Measurements from ENCODE around the gene TCN2. TPM values are rescaled to one million over a fixed set of nuclear protein-coding genes. Genes with fewer than 3 reads are reported as not detected.
A peak's percentile ranks its signal among the peaks of the same experiment; 100 is the strongest.

The TCN2 gene
- total and polyA plus RNA-seq, 9 of the 15 experiments (the other 6 are each of a cell fraction or from before 2014, with no cell fraction given): 0.88 to 5.4 (median 1.7) TPM

DNA sequence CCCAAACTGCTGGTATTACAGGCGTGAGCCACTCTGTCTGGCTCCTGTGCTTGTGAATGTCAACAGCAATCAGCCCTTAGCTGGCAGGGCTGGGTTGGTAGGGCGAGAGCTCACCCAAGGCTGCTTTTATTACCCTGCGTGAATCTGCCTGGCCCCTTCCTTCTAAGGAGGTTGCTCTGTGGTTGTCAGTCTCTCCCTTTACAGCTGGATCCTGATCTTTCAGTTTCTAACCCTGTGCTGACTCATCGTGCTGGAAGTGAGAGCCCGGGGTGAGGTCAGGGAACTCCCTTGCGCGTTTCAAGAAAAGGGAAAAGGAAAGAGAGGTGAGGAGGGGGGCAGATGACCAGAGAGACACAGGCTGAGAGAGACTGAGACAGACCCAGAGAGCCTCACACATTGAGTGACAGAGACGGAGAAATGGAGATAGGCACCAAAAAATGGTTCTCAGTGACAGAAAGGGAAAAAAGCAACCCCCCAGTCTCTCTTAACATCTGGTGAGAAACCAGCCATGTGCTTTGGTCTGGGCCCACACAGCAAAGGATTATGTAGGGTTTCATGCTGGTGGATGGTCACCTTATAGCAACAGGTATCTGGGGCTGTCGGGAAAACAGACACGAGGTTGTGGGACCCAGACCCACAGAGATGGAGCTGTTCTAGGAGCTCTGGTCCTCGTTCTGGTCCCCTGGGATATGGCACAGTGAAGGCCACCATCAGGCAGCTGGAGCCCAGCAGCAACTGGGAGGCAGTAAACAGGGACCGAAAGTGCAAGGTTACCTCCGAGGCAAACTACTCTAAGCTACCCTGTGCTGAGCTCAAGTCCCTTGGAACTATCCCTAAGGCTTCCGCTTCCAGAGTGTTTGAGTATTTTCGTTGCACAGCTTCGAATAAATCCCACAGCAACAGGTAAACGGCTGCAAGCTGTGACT is 2.5 kb downstream of the TCN2 start (continued):
- TF ChIP-seq ZFP36 (IDR thresholded peaks at IDR 0.05; ENCODE audit: low read depth, low read length, partially characterized antibody) (no peak), EP400 (IDR thresholded peaks at IDR 0.05) (peak; percentile 66), HDAC1 (IDR thresholded peaks at IDR 0.05) (peak in 1 of 2 experiments; percentile 40; a peak in 1 of 4 replicates), MCM7 (IDR thresholded peaks at IDR 0.05) (no peak), SPI1 (IDR thresholded peaks at IDR 0.05; ENCODE audit: borderline replicate concordance, low read depth, low read length) (0 out of 2 replicates have a peak, but pooled peaks have one; percentile 7), SP2 (IDR thresholded peaks at IDR 0.05; ENCODE audit: extremely low read depth, low read depth, low read length, poor library complexity, severe bottlenecking) (no peak), ZNF184 (CRISPR knock-in tag; IDR thresholded peaks at IDR 0.05) (no peak), ARID1B (IDR thresholded peaks at IDR 0.05) (peak; percentile 65), SMARCE1 (IDR thresholded peaks at IDR 0.05) (peak; percentile 68), TRIM24 (IDR thresholded peaks at IDR 0.05) (no peak)
- TF ChIP-seq, protein P1, sequence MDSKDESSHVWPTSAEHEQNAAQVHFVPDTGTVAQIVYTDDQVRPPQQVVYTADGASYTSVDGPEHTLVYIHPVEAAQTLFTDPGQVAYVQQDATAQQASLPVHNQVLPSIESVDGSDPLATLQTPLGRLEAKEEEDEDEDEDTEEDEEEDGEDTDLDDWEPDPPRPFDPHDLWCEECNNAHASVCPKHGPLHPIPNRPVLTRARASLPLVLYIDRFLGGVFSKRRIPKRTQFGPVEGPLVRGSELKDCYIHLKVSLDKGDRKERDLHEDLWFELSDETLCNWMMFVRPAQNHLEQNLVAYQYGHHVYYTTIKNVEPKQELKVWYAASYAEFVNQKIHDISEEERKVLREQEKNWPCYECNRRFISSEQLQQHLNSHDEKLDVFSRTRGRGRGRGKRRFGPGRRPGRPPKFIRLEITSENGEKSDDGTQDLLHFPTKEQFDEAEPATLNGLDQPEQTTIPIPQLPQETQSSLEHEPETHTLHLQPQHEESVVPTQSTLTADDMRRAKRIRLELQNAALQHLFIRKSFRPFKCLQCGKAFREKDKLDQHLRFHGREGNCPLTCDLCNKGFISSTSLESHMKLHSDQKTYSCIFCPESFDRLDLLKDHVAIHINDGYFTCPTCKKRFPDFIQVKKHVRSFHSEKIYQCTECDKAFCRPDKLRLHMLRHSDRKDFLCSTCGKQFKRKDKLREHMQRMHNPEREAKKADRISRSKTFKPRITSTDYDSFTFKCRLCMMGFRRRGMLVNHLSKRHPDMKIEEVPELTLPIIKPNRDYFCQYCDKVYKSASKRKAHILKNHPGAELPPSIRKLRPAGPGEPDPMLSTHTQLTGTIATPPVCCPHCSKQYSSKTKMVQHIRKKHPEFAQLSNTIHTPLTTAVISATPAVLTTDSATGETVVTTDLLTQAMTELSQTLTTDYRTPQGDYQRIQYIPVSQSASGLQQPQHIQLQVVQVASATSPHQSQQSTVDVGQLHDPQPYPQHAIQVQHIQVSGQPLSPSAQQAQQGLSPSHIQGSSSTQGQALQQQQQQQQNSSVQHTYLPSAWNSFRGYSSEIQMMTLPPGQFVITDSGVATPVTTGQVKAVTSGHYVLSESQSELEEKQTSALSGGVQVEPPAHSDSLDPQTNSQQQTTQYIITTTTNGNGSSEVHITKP (IDR thresholded peaks at IDR 0.05; ENCODE audit: partially characterized antibody): peak; percentile 3
- TF ChIP-seq, protein P2, sequence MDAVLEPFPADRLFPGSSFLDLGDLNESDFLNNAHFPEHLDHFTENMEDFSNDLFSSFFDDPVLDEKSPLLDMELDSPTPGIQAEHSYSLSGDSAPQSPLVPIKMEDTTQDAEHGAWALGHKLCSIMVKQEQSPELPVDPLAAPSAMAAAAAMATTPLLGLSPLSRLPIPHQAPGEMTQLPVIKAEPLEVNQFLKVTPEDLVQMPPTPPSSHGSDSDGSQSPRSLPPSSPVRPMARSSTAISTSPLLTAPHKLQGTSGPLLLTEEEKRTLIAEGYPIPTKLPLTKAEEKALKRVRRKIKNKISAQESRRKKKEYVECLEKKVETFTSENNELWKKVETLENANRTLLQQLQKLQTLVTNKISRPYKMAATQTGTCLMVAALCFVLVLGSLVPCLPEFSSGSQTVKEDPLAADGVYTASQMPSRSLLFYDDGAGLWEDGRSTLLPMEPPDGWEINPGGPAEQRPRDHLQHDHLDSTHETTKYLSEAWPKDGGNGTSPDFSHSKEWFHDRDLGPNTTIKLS (IDR thresholded peaks at IDR 0.05; ENCODE audit: borderline replicate concordance, low read depth): peak; percentile 38; the same call in 1 of the 2 replicates
- TF ChIP-seq, protein P3, sequence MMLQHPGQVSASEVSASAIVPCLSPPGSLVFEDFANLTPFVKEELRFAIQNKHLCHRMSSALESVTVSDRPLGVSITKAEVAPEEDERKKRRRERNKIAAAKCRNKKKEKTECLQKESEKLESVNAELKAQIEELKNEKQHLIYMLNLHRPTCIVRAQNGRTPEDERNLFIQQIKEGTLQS (IDR thresholded peaks at IDR 0.05): peak; percentile 91
- TF ChIP-seq, protein P3 (CRISPR knock-in tag; conservative IDR thresholded peaks at IDR 0.05): no peak
- TF ChIP-seq, protein P4, sequence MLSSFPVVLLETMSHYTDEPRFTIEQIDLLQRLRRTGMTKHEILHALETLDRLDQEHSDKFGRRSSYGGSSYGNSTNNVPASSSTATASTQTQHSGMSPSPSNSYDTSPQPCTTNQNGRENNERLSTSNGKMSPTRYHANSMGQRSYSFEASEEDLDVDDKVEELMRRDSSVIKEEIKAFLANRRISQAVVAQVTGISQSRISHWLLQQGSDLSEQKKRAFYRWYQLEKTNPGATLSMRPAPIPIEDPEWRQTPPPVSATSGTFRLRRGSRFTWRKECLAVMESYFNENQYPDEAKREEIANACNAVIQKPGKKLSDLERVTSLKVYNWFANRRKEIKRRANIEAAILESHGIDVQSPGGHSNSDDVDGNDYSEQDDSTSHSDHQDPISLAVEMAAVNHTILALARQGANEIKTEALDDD (IDR thresholded peaks at IDR 0.05): 0 out of 2 replicates have a peak, but pooled peaks have one; percentile 19
- TF ChIP-seq, protein P5, sequence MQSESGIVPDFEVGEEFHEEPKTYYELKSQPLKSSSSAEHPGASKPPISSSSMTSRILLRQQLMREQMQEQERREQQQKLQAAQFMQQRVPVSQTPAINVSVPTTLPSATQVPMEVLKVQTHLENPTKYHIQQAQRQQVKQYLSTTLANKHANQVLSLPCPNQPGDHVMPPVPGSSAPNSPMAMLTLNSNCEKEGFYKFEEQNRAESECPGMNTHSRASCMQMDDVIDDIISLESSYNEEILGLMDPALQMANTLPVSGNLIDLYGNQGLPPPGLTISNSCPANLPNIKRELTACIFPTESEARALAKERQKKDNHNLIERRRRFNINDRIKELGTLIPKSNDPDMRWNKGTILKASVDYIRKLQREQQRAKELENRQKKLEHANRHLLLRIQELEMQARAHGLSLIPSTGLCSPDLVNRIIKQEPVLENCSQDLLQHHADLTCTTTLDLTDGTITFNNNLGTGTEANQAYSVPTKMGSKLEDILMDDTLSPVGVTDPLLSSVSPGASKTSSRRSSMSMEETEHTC (IDR thresholded peaks at IDR 0.05): no peak
- TF ChIP-seq, protein P6, sequence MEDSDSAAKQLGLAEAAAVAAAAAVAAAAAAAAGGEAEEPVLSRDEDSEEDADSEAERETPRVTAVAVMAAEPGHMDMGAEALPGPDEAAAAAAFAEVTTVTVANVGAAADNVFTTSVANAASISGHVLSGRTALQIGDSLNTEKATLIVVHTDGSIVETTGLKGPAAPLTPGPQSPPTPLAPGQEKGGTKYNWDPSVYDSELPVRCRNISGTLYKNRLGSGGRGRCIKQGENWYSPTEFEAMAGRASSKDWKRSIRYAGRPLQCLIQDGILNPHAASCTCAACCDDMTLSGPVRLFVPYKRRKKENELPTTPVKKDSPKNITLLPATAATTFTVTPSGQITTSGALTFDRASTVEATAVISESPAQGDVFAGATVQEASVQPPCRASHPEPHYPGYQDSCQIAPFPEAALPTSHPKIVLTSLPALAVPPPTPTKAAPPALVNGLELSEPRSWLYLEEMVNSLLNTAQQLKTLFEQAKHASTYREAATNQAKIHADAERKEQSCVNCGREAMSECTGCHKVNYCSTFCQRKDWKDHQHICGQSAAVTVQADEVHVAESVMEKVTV (CRISPR knock-in tag; IDR thresholded peaks at IDR 0.05): no peak

Data from K562 (cell line).